Liver (tissue), 9 donors: ENCODE measurements around the gene TNS4. TPM values are rescaled to one million over a fixed set of nuclear protein-coding genes. Genes with fewer than 3 reads are reported as not detected.

Source experiments
- DNase-seq: peaks from one replicate; pipeline ENCODE4 v3.0.0-alpha.2; 2017; ENCODE audit warnings: low spot score
- H3K27ac ChIP-seq, 2 donors: one replicate each; pipeline ENCODE4 v1.7.0; 2013; ENCODE audit warnings: inconsistent platforms in 2 of 2, low read length in 2 of 2, control low read depth in 1 of 2, low read depth in 1 of 2, mild to moderate bottlenecking in 1 of 2
- H3K27me3 ChIP-seq, 4 donors: one replicate each; pipeline versions ENCODE4 v1.6.1 to v1.7.0; 2013; ENCODE audit warnings: low read length in 3 of 4, inconsistent platforms in 1 of 4, mild to moderate bottlenecking in 1 of 4, moderate library complexity in 1 of 4; ENCODE audit not compliant: control insufficient read depth in 4 of 4, insufficient read depth in 4 of 4
- H3K36me3 ChIP-seq, 4 donors: one replicate each; pipeline versions ENCODE4 v1.6.1 to v1.7.0; 2013; ENCODE audit warnings: low read length in 3 of 4, mild to moderate bottlenecking in 3 of 4, low read depth in 1 of 4, moderate library complexity in 1 of 4; ENCODE audit not compliant: control insufficient read depth in 4 of 4, insufficient read depth in 3 of 4
- H3K4me1 ChIP-seq, 4 donors: one replicate each; pipeline versions ENCODE4 v1.6.1 to v1.7.0; 2013; ENCODE audit warnings: low read length in 3 of 4, mild to moderate bottlenecking in 3 of 4, moderate library complexity in 1 of 4; ENCODE audit not compliant: control insufficient read depth in 4 of 4, insufficient read depth in 4 of 4
- H3K4me3 ChIP-seq, 3 donors: one replicate each; pipeline versions ENCODE4 v1.6.1 to v1.7.0; 2013; ENCODE audit warnings: low read length in 3 of 3, control low read depth in 1 of 3, low read depth in 1 of 3, mild to moderate bottlenecking in 1 of 3
- H3K9ac ChIP-seq, 2 donors: one replicate each; pipeline ENCODE4 v1.7.0; 2013; ENCODE audit warnings: low read length in 2 of 2, mild to moderate bottlenecking in 2 of 2, moderate library complexity in 2 of 2, control low read depth in 1 of 2, low read depth in 1 of 2
- H3K9me3 ChIP-seq, 4 donors: one replicate each; pipeline versions ENCODE4 v1.6.1 to v1.7.0; 2013; ENCODE audit warnings: low read length in 3 of 4; ENCODE audit not compliant: control insufficient read depth in 4 of 4
- ATF3 ChIP-seq: IDR thresholded peaks from 2 replicates; pipeline ENCODE4 v1.6.1; 2016; ENCODE audit warnings: antibody characterized with exemption
- CTCF ChIP-seq: fragments of 150-350 bp; IDR thresholded peaks from 2 replicates; pipeline ENCODE4 v1.5.1; 2017; ENCODE audit warnings: improper control_type of control experiment, low read depth, low read length; ENCODE audit not compliant: missing input control
- EGR1 ChIP-seq, 2 donors: IDR thresholded peaks; 2 replicates each; pipeline ENCODE4 v1.6.1; 2016 to 2018; ENCODE audit warnings: antibody characterized with exemption in 2 of 2, low read depth in 2 of 2
- FOXA1 ChIP-seq: IDR thresholded peaks from 2 replicates; pipeline ENCODE4 v1.6.1; 2016; ENCODE audit warnings: antibody characterized with exemption
- FOXA2 ChIP-seq: IDR thresholded peaks from 2 replicates; pipeline ENCODE4 v1.6.1; 2016; ENCODE audit warnings: antibody characterized with exemption
- HNF4A ChIP-seq, 2 donors: conservative IDR thresholded peaks; 2 replicates each; pipeline ENCODE4 v1.6.1; 2016; ENCODE audit warnings: antibody characterized with exemption in 2 of 2, mild to moderate bottlenecking in 2 of 2
- HNF4G ChIP-seq: IDR thresholded peaks from 2 replicates; pipeline ENCODE4 v1.6.1; 2016; ENCODE audit warnings: antibody characterized with exemption
- JUND ChIP-seq, 2 donors: IDR thresholded peaks; 2 replicates each; pipeline ENCODE4 v1.6.1; 2016; ENCODE audit warnings: antibody characterized with exemption in 2 of 2
- MAX ChIP-seq: IDR thresholded peaks from 2 replicates; pipeline ENCODE4 v1.6.1; 2016; ENCODE audit warnings: antibody characterized with exemption
- NR2F2 ChIP-seq: IDR thresholded peaks from 2 replicates; pipeline ENCODE4 v1.6.1; 2016; ENCODE audit warnings: antibody characterized with exemption
- REST ChIP-seq: IDR thresholded peaks from 2 replicates; pipeline ENCODE4 v1.6.1; 2016; ENCODE audit warnings: antibody characterized with exemption, mild to moderate bottlenecking
- RXRA ChIP-seq, 2 donors: IDR thresholded peaks; 2 replicates each; pipeline ENCODE4 v1.6.1; 2017 to 2018; ENCODE audit warnings: antibody characterized with exemption in 2 of 2, mild to moderate bottlenecking in 1 of 2
- SP1 ChIP-seq: IDR thresholded peaks from 2 replicates; pipeline ENCODE4 v1.6.1; 2018; ENCODE audit warnings: antibody characterized with exemption, mild to moderate bottlenecking
- TAF1 ChIP-seq: conservative IDR thresholded peaks from 2 replicates; pipeline ENCODE4 v1.6.1; 2016; ENCODE audit warnings: antibody characterized with exemption, mild to moderate bottlenecking
- YY1 ChIP-seq: IDR thresholded peaks from 2 replicates; pipeline ENCODE4 v1.6.1; 2016; ENCODE audit warnings: antibody characterized with exemption, mild to moderate bottlenecking
- ZBTB33 ChIP-seq: IDR thresholded peaks from 2 replicates; pipeline ENCODE4 v1.6.1; 2016; ENCODE audit warnings: antibody characterized with exemption
- WGBS: extraction: QIAGEN DNeasy Blood & Tissue Kit; methylation state at CpG from one replicate; pipeline ENCODE4 v1.1.7; 2013; 5-methylcytosine and 5-hydroxymethylcytosine counted together
- polyA plus RNA-seq, 2 donors: library from polyadenylated mRNA; stranded (reverse) in 1 of 2; unstranded in 1 of 2; fragments of 200-250 nt in 1 of 2; fragments of >200 nt in 1 of 2; fragmentation: Nextera tagmentation in 1 of 2; extraction: Ambion mirVana in 1 of 2; gene quantifications; one replicate each; pipeline versions ENCODE4 v1.2.1 to v1.2.3, GENCODE V29; 2013 to 2015
- total RNA-seq, 2 donors: library from RNA; depleted of rRNA; stranded (reverse); fragments of >200 nt; gene quantifications; one replicate each; pipeline ENCODE4 v1.2.3, GENCODE V29; 2014
- donor health status: healthy.
- donor health status: healthy.
- donor health status: healthy.
- donor health status: healthy.
- donor health status: healthy.

TNS4 gene
- total and polyA plus RNA-seq, 4 donors: 0.08 TPM; not detected in 3

GRCh38 chr17:40458851-40459482 lies 42.5 kb downstream of the TNS4 start:
- H3K4me3 ChIP-seq: no peak overlapping the region
- 86% methylated on average over 12 of the region's 12 CpGs for WGBS
- H3K9me3 ChIP-seq: no peaks in the 10 kb centered on the region
- H3K27ac ChIP-seq: no peak overlapping the region
- no peaks in the 10 kb centered on the region for H3K27me3 ChIP-seq
- H3K4me1 ChIP-seq: peaks cover 0 to 87% (median 81%) of the 10 kb centered on the region in 4 donors
- no peak for DNase-seq
- H3K9ac ChIP-seq: no peak overlapping the region
- TF ChIP-seq EGR1 (IDR thresholded peaks at IDR 0.05; ENCODE audit: low read depth in 2 of 2) (no peak), ZBTB33 (no peak), REST (no peak), RXRA (IDR thresholded peaks at IDR 0.05) (no peak), JUND (IDR thresholded peaks at IDR 0.05) (no peak)
- H3K36me3 ChIP-seq: peaks cover 11 to 34% (median 31%) of the 10 kb centered on the region in 4 donors

- Histone ChIP-seq H3K36me3 (peaks cover 17 to 41% (median 37%) of the 10 kb centered on the region in 4 donors), H3K4me1 (peaks cover 6 to 95% (median 88%) of the 10 kb centered on the region in 4 donors)
Observed at GRCh38 chr17:40457964-40458791, 43.2 kb downstream of the TNS4 start.

More at GRCh38 chr17:40457964-40458791, 43.2 kb downstream of the TNS4 start:
- TF ChIP-seq HNF4G (no peak), CTCF (no peak), HNF4A (conservative IDR thresholded peaks at IDR 0.05) (no peak), TAF1 (no peak), YY1 (no peak), SP1 (no peak), MAX (no peak), EGR1 (IDR thresholded peaks at IDR 0.05; ENCODE audit: low read depth in 2 of 2) (peak in 1 of 2 donors; percentile 16), FOXA2 (no peak), JUND (IDR thresholded peaks at IDR 0.05) (no peak), FOXA1 (no peak), RXRA (IDR thresholded peaks at IDR 0.05) (no peak), NR2F2 (peak; percentile 32), REST (no peak), ZBTB33 (no peak), ATF3 (peak; percentile 14)
- DNase-seq: no peak
- WGBS: 65% methylated on average over 16 of the region's 16 CpGs
- H3K4me3 ChIP-seq: no peak overlapping the region
- no peaks in the 10 kb centered on the region for H3K27me3 ChIP-seq
- no peak overlapping the region for H3K9ac ChIP-seq
- no peaks in the 10 kb centered on the region for H3K9me3 ChIP-seq
- no peak overlapping the region for H3K27ac ChIP-seq
